GM18508 (cell line): Measurements from ENCODE around the gene DIDO1.
"Not testable (repeated sequence)": the region's sequence is repeated elsewhere in the genome, so short reads cannot be mapped to it uniquely, and the experiment has no call there.

Experiments
- ATAC-seq: cut with Tn5 transposase; IDR thresholded peaks from one replicate; pipeline ENCODE4 v1.9.1; 2021; ENCODE audit warnings: moderate number of reproducible peaks; ENCODE audit not compliant: insufficient read depth, unreplicated experiment

The DIDO1 gene

GRCh38 chr20:62882426-62882825 lies 43.9 kb downstream of the DIDO1 start:
- no peak for ATAC-seq

- no peak for ATAC-seq
These were observed 44.5 kb downstream of the DIDO1 start for GRCh38 chr20:62881662-62882395.

DNA sequence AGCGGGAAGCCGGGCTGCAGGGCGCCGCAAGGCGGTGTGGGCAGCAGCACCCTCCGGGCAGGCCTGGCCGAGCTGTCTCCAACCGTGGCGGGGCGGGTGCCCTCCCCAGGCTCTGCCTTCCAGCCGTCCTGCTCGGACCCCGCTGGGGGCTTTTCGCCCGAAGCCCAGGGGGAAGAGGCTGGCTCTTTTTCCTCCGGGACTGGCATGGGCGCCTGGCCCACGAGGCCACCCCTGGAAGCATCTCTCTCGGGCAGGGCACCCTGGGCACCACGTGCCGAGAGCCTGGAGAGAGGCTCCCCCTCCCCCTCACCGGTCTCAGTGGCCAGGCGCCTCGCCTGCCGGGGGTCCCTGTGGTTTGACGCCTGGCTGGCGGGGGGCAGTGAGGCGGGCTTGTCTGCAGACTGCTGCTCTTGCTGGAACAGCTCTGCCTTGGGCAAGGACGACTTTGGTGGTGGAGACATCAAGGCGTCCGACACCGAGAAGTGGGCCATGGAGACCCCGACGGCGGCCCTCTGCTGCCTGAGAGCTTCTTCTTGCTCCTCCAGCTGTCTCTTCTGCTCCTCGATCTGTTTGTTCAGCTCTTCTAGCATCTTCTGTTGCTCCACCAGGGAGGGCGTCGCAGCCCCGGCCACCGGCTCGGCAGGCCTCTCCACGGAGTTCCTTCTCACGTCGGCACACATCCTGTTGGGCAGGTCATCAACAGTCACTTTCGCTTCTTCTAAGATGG lies 45.2 kb downstream of the DIDO1 start:
- ATAC-seq, result no peak

- no peak for ATAC-seq
These were observed 46.0 kb downstream of the DIDO1 start for GRCh38 chr20:62880147-62880934.

GRCh38 chr20:62879275-62880146 lies 46.8 kb downstream of the DIDO1 start:
- no peak for ATAC-seq

DNA sequence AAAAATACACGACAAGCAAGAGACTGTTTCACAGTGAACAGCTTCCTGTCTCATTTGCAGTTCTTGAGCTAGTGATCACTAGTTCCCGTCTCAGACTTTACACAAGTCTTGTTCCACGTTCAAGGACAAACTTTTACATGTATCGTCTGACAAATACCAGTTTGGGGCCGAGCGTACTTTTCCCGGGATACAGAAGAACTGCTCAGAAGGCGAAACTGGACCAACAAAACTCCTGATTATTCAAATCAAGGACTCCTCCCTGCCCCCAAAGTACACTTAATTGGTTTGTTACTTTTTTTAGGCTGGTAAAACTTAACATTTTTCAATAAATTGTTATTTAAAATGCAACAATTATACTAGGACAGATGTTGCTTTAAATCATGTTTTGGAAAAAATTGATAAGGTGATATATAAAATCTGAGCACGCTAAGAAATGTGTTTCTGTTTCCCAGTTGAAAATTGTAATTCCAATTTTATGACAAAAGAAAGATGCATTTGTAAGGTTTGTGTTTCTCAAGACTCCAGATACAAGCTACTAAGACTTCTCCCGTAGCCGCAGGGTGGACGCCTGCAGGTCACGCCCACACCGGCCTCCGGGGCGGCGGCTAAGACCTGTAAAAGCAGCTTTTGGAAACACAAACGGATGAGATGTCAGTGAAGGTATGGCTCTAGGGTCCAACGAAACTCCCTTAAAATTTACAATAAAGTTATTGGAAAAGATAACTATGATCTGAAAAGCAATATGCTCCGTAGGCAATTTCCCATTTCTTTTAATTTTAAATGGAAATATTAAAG lies 47.9 kb downstream of the DIDO1 start:
- no peak for ATAC-seq

GRCh38 chr20:62876902-62877816 lies 49.1 kb downstream of the DIDO1 start:
- no peak for ATAC-seq

DNA sequence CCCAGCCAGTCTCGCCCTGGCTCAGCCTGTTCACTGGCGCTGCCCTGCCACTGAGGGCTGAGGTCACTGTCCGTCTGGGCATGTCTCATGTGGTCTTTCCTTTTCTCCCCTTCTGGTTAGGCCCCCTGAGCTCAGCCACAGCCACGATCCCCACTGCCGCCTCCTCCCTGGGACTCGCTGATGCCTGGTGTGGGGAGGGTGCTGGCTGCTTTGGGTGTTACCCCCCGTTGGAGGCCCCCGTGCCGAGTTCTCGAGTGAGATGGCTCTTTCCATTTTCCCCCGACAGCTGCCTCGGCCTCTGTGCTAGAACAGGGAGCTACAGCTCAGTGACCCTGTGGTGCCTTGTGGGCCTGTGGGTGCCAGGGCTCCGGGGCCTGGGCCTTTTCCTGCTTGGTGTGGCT lies 49.8 kb downstream of the DIDO1 start:
- no peak for ATAC-seq

- ATAC-seq, result no peak
These were observed 50.6 kb downstream of the DIDO1 start for GRCh38 chr20:62875419-62876361.

- no peak for ATAC-seq
These were observed 51.4 kb downstream of the DIDO1 start for GRCh38 chr20:62874964-62875344.

GRCh38 chr20:62873681-62874031 lies 52.6 kb downstream of the DIDO1 start:
- not testable (repeated sequence) for ATAC-seq

GRCh38 chr20:62873280-62873679 lies 53.0 kb downstream of the DIDO1 start:
- ATAC-seq, result no peak

DNA sequence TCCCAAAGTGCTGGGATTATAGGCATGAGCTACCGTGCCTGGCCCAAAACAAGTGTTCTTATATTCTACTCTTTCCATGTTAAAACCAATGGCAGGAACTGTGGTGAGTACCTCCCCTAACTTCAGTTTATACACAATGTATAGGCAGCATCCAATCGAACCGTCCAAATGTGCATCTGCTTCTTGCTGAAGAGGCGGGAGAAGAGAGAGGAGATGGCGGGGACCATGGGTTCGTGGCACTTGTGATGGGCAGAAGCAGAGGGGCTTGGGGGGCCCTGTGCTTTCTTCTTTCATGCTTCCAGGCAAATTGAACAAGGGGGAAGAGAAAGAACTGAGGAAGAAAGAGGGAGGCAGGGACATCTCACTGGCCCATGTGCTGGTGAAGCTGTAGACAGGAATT lies 53.4 kb downstream of the DIDO1 start:
- no peak for ATAC-seq

DNA sequence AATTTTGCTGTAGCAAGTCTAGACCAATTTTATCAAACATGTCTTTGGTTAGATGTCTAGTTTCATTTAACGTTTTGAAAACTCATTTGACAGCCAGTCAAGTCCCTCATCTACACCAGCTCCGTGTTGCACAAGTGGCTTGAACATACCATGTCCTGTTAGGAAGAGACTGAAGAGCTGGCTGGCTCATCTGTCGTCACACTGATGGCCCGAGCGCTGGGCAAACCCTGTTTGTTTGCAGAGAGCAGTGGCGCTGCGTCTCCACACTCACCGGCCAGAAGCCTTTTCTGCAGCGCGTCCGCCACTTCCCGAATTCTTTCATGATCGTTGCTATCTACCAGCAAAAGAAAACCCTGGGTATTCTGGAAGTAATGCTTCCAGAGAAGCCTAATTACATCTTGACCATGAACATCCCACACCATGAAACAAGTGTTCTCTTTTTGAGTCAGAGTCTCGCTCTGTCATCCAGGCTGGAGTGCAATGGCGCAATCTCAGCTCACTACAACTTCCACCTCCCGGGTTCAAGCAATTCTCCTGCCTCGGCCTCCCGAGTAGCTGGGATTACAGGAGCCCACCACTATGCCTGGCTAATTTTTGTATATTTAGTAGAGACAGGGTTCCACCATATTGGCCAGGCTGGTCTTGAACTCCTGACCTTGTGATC lies 54.0 kb downstream of the DIDO1 start:
- ATAC-seq, result no peak

GRCh38 chr20:62864207-62864606 lies 62.1 kb downstream of the DIDO1 start:
- ATAC-seq, result no peak

DNA sequence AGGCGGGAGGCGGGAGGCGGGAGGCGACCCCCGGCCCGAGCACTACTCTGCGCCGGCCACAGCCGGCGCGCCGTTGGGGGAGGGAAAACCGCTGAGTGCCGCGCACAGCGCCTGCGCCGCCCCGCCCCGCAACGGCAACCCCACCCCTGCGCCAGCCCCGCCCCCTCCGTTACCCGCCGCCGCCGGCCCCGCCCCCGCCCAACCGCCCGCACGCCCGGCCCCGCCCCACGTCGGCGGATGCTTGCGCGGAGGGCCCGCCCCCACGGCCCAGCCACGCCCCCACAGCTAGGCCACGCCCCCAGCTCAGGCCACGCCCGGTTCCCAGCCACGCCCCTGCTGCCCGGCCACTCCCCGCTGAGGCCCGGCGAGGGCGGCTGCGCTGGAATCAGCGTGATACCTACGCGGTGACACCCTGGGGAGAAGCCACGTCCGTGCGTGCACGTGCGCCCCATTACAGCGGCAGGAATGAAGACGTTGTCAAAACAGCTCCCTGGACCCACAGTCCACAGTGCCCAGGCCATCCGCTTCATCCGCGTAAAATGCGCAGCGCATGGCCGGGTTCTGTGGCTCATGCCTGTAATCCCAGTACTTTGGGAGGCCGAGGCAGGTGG lies 64.5 kb downstream of the DIDO1 start, which contains the start of gene TCFL5:
TSS of gene TCFL5 (minus strand) at position 97 of the 611 bp plus-strand sequence. CDS start 152 bp downstream, outside the sequence.
- ATAC-seq, result no peak
